GM23248 (cell line): ENCODE data around the gene SLC8A1.

Experiments used
- EZH2 ChIP-seq: fragments of 200-600 bp; sonication (generic); IDR thresholded peaks from 2 replicates; pipeline ENCODE4 v1.6.1; 2018; ENCODE audit warnings: antibody characterized with exemption, mild to moderate bottlenecking; ENCODE audit not compliant: insufficient read depth, poor library complexity, severe bottlenecking
- EZH2phosphoT487 ChIP-seq: fragments of 200-600 bp; sonication (generic); IDR thresholded peaks from 2 replicates; pipeline ENCODE4 v1.6.1; 2018; ENCODE audit warnings: antibody characterized with exemption, moderate library complexity, mild to moderate bottlenecking, low read depth; ENCODE audit not compliant: insufficient read depth

- no peak for TF ChIP-seq EZH2
- TF ChIP-seq EZH2phosphoT487: no peak
These were observed 5.0 kb upstream of the SLC8A1 start for GRCh38 chr2:40456926-40457325.
